ENCODE data around the gene OGFOD3.

- TF ChIP-seq POLR2A (IDR thresholded peaks at IDR 0.05) (no peak), POLR2AphosphoS5 (IDR thresholded peaks at IDR 0.05) (no peak)
Observed at GRCh38 chr17:82366749-82367148, 51.6 kb downstream of the OGFOD3 start.
